ENCODE measurements around the gene FKBP6. TPM values are rescaled to one million over a fixed set of nuclear protein-coding genes. Genes with fewer than 3 reads are reported as not detected.
"Not testable (repeated sequence)": the region's sequence is repeated elsewhere in the genome, so short reads cannot be mapped to it uniquely, and the experiment has no call there.

The FKBP6 gene
- total RNA-seq, 1 experiment from 2014 or later = not detected

DNA sequence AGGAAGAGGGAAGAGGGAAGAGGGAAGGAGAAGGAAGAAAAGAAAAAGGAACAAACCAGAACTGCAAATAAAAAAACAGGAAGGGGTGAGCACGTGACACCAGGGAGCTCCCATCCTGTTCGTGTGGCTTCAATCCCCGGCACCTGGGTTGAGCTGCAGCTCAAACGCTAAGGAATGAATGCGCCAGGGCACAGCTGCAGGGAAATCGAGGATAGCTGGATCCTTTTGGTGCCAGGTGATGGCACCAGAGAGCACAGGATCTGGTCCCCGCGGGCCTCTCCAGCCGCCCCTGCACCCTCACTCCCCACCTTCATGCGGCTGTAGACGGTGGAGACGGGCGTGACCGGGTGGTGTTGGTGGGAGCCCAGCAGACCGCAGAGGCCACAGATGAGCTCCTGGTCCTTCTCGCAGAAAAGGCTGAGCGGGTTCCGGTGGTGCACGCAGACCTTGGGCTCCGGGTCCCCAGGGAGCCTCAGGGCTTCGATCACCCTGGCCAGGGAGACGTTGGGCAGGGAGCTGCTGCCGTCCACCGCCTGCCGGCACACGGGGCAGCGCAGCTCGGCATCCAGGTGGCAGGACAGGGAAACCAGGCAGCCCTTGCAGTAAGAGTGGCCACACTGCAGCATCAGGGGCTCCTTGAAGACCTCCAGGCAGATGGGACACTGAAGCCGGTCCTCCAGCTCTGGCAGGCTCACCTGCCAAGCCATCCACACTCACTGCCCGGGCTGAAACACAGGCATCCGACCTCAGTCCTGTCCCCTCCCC lies 3.7 kb upstream of the FKBP6 start:
- peak; percentile 67 for DNase-seq (ENCODE audit: low spot score)

DNA sequence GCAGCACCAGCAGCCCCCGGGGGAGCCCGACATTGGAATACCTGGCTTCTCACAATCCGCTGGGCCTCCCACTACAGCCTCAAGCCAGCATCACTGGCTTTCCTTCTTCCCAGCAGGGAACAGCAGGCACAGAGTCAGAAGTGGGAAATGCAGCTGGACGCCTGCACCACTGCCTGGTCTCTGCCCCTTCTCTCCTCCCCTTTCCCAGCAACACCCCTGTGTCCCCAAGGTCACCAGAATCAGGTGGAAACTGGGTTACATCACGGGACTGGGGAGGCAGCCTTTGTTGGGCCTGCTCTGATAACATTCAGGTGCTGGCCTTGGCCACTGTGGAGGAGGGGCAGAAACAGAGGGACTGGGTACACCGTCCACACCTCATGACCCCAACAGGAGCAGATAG lies 2.5 kb upstream of the FKBP6 start:
- not testable (repeated sequence) for DNase-seq (ENCODE audit: low spot score)

DNA sequence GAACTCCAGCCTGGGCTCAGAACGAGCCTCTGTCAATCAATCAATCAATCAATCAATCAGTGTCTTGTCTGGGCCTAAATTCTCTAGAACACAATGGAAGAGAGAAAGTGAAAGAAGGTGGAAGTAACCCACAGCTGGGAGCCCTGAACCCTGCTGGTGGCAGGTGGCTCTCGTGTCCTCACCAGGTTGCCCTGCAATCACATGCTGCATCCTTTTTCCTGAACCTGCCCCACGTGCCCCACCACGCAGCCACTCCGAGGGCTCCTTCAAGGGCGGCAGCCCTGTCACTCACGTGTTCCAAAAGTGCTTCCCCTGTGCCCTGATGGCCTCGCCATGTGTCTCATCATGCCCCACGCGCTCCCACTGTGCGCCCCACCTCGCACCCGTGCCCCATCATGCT lies 512 bp upstream of the FKBP6 start:
- DNase-seq (ENCODE audit: low spot score) = not testable (repeated sequence)

DNA sequence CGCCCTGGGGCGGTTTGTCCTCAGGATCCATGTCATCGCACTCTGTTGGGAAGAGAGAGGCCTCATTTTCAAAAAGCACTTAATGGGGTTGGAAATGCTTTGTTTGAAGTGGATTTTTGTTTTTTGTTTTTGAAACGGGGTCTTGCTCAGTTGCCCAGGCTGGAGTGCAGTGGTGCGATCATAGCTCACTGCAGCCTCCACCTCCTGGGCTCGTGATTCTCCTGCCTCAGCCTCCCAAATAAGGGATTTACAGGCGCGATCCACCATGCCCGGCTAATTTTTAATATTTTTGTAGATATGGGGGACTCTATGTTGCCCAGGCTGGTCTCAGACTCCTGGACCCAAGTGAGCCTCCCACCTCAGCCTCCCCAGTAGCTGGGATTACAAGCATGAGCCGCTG lies 735 bp downstream of the FKBP6 start:
- DNase-seq (ENCODE audit: low spot score) = no peak

DNA sequence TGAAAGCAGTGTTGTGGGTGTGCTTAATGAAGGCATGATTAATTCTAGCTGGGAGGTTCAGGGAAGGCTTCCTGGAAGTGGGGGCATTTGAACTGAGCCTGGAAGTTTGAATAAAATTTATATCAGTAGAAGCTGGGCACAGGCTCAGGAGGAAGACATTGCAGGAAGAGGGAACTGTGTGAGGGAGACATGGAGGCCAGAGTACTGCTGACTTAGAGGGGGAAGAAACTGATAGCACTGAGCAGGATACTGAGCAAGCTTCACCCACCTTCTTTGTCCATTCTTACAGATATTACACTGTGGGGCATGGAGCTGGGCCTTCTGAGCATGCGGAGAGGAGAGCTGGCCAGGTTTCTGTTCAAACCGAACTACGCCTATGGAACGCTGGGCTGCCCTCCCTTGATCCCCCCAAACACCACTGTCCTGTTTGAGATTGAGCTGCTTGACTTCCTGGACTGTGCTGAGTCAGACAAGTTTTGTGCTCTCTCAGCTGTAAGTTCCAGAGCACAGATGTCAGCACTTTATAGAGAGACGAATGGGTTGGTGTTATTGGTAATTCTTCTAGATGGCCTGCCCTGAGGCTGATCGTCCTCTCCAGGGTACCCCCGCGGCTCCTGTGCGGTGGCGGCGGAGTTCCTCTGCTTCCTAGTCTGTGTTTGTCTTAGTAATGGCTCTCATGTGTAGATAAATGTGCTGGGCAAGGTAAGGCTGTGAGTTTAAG lies 2.1 kb downstream of the FKBP6 start:
- no peak for DNase-seq (ENCODE audit: low spot score)

DNA sequence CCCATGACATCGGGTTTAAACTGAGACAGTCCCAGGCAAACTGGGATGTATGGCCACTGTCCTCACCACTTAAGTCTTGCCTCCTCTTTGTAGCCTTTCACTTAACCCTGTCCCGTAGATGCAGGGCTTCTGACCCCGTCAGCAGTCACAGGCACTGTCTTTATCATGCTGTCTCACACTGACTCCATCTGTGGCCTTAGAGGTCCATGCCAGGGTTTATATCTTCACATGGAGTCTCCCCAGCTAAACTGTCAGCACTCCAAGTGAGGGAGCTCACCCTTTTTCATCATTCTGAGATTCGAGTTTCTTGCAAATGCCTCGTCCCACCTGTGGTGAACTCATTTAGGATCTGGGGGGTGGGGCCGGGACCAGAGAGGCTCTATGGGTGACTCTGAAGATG lies 2.8 kb downstream of the FKBP6 start:
- DNase-seq (ENCODE audit: low spot score) = no peak

DNA sequence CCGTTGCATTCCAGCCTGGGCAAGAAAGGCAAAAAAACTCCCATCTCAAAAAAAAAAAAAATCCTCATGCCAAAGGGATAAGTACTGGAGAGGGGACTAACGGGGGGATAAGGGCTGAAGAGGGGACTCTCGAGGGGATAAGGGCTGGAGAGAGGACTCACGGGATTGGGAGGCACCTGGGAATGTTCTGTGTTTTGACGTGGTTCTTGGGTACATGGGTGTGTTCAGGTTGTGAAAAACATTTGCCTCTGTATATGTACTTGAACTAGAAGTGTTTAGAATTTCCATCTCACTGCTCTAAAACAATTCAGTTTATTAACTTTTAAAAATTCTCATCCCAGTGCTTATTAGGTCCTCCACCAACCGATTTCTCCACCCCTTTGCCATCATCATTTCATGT lies 4.5 kb downstream of the FKBP6 start:
- DNase-seq (ENCODE audit: low spot score) = no peak

DNA sequence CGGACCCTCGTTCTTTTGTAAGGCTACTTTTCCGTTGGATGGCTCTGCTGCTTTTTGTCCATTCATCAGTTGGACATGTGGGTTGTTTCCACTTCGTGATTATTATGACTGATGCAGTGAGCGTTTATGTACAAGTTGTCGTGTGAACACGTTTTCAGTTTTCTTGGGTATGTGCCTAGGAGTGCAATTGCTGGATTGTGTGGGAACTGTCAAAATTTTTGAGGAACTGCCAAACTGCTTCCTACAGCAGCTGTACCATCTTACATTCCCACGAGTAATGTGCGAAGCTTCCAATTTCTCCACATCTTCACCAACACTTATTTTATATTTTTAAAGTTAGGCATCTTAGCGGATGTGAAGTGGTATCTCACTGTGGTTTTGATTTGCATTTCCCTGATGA lies 10.4 kb downstream of the FKBP6 start:
- no peak for DNase-seq (ENCODE audit: low spot score)

DNA sequence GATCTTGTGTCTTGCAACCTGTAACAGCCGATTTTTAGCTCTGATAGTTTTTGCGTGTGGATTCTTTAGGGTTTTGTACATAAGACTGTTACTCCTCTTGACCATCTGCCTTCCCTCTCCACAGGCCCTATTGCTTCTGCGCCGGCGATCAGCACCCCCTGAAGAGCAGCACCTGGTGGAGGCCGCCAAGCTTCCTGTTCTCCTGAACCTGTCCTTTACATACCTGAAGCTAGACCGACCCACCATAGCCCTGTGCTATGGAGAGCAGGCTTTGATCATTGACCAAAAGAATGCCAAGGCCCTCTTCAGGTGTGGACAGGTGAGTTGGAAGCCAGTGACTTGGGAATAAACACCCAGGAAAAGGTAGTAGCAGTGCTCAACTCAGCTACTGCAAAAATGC lies 12.6 kb downstream of the FKBP6 start:
- no peak for DNase-seq (ENCODE audit: low spot score)

DNA sequence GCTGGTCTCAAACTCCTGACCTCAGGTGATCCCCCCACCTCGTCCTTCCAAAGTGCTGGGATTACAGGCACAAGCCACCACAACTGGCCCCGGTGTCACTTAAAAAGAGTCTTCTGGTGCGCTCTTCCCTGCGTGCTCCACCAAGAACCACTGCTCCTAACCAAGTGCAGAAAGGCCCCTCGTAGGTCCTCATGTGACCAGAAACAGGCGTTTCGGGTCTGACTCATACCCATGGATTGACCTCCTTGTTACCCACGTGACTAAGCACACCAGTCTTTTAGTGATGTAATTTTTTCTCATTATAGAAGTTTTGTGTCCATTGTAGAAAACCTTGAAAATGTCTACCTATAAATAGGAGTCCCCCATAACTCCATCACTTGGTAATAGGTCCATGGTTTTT lies 13.9 kb downstream of the FKBP6 start:
- peak; percentile 90 for DNase-seq (ENCODE audit: low spot score)

DNA sequence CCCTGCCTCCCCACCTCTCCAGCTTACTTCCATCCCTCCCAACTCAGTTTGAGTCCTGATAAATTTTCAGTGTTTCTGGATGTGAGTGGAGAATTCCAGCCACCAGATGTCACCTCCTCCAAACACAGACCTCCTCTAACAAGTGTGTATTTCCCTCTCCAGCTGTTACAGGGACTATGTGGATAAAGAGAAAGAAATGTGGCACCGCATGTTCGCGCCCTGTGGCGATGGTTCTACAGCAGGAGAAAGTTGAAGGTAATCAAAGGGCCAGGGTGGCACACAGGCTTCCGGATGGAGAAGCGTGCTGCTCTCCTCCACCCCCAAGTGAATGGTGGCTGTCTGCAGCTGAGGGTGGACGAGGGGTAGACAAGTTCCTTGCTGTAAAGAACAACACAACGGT lies 14.7 kb downstream of the FKBP6 start:
- DNase-seq (ENCODE audit: low spot score) = peak; percentile 60

DNA sequence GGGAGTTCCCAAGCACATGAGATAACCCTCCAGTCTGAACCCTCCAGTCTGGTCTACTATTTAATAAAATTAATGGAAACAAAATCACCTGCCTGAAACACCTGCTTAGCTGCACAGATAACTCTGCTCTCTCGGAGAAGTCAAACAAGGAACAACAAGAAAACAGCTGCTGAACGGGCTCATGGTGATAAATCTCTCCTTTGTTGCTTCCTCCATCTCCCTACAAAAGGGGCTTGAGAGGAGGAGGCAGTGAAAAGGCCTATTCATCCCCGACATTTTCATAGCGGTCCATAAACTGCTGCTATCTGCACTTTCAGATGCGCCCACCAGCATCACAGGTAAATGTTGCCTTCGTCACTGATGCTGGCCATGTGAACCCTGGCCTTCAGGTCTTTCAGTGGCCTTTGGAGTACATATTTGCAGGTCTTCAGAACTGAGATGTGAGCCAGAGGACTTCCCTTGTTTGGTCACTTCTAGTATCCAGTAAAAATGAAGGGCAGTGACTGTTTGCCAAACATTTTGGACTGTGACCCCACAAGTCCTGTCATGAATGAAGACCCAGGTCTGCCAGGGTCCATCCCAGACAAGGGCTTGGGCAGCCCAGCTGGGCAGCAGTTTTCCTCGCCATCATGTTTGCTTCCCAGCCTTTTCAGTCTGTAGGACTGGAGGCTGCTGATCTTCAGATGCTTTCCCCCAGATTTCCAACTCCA lies 15.9 kb downstream of the FKBP6 start:
- DNase-seq (ENCODE audit: low spot score) = no peak

DNA sequence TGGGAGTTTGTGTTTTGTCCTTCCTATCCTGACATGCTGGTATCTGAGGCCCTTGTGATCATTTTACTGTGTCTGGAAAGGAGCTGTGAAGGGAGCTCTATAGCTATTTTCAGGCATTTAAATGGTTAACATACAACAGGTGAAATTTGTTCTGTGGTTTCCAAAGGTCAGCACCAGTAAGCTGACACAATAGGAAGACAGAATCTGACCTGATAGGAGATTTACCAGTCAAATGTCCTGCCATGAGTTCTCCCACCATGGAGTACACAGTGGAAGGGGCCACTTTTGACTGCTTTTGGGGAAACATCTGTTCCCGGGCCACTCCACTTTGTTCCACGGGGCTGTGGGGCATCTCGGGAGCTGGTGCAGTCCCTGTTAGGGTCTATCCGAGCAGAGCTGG lies 17.6 kb downstream of the FKBP6 start:
- no peak for DNase-seq (ENCODE audit: low spot score)

DNA sequence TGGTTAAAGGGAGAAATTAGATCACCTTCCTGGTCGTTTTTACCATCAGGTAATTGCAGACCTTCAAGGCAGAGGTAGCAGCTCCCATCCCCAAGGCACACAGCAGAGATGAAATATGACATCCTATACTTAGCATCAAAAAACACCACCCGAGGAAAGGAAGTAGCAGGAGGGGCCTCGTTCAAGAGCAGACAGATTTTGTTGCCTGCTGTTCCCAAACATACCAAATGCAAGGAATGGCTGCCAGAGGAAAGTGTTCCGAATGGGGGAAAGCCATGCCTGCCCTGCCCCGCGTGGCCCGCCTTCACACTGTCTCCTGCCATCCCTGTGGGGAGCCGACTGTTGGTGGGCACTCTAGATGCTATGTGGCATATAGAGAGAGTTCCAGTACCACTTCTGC lies 18.0 kb downstream of the FKBP6 start:
- DNase-seq (ENCODE audit: low spot score) = no peak

DNA sequence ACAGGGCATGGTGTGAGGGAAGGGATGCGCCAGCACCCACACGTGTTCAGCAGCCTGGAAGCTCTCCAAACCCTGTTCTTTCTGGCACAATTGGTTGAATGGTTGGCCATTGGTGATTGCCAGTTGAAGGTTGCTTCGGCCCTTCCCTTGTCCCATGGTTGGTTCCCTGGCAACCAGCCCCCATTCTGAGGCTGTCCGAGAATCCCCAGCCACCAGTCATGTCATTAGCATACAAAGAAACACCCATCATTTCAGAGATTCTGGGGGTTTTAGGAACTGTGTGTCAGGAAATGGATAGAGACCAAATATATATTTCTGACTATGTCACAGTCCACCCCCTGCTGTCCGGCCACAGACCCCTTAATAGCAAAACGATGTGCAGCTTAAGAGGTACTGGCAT lies 21.8 kb downstream of the FKBP6 start:
- DNase-seq (ENCODE audit: low spot score) = no peak

DNA sequence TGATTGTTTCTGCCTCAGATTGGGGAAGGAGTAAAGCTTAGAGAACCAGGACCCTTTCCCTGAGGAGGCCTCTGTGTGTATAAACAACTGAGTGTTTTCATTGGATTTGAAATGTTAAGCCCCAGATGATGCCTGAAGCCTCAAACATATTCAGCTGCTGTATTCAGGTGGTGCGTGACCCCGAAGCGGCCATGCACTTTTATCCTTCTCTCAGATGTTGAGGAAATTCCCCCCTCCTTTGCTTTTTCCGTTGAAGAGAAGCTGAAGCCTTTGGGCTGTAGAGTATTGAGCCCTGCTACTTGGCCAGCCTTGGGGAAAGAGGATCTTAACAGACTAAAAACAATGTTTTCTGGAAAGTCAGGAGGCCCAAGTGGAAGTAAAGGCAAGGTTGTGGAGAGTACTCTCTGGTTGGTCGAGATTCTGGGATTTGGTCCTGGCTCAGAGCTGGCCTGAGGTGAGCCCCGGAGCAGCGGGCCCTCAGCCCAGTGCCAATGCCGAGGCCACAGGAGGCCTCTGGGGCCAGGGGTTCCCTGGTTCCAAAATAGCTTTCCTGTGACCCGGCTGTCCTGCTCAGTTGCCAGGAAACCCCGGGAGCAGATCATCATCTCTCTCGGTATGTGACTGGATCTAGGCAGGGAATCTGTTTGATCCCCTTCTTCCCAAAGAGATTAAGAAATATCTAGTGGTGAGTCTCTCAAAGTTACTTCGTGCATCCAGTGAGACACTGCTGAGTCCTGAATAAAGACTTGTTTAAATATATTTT lies 22.5 kb downstream of the FKBP6 start:
- no peak for DNase-seq (ENCODE audit: low spot score)

DNA sequence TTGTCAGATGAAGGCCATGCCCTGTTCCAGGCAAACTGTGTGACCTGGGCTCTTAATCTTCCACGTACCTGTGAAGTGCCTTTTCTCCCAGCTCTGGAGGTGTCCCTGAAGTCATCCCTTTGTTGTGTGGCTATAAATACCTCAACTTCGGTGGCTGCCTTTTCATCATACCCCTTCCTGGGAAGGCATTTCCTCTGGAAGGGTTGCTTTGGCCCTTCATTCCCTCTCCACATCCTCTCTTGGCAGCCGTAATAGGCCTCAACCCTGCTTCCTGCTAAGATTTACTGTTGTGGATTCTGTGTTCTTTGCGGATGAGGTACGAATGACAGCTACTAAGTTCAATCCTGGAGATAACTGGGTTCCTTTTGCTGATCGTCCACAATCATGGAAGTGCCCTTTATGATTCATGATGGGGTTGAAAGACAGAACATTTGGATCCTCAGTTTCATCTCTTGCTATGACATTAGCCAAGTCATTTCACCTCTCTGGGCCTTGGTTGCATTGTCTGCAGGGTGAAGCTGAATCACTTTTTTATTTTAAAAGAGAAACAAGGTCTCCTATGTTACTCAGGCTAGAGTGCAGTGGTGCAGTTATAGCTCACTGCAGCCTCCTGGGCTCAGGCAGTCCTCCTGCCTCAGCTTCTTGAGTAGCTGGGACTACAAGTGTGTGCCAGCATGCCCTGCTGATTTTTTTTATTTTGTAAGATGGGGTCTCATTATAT lies 23.6 kb downstream of the FKBP6 start:
- peak; percentile 44 for DNase-seq (ENCODE audit: low spot score)

DNA sequence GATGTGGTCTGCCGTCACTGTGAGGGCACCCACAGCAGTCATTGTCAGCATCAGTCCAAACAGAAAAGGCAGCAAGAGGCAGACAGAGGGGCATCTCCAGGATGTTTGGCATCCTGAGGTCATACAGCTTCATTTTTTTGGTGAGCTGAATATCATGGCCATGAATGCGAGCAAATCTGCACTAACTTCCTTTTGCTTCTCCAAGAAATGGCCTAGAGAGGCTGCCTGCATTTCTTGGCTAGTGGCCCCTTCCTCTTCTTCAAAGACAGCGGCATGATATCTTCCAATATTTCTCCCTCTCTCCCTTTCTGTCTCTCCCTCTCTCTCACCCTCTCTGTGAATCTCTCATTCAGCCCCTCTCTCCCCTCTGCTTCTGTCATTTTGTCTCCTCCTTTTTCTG lies 24.8 kb downstream of the FKBP6 start:
- no peak for DNase-seq (ENCODE audit: low spot score)

DNA sequence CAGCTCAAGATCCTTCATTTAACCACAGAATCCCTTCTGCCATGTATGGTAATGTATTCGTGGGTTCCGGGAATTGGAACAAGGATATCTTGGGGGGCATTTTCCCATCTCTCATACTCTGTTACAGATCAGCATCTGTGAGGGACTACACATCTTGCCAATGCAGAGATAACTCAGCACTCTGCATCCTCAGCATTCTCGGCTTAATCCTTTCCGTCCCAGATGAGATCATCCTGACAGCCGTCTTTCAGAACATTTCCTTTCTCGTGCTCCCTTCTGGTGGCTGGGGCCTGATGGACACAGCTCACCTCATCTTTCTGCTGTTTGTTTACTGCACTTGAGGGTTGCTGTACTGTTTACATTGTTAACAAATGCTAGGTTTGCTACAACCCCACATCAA lies 25.3 kb downstream of the FKBP6 start:
- DNase-seq (ENCODE audit: low spot score) = no peak

DNA sequence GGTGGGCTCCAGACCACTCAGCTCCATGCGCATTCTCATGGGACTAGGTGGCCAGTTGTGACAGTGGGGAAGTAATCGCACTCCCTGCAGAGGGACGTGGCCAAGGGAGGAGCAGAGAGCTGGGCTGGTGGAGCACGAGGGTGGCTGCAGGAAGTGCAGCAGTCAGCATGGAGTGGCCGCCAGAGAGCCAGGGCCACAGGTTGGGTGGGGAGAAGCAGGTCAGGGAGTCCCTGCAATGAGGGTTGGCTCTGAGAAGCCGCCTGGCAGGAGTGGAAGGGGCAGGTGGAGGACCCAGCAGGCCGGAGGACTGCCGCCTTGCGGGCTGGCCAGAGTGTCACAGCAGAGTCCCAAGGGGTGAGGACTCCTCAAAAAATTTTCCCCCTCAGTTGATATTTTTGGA lies 26.2 kb downstream of the FKBP6 start:
- DNase-seq (ENCODE audit: low spot score) = no peak

DNA sequence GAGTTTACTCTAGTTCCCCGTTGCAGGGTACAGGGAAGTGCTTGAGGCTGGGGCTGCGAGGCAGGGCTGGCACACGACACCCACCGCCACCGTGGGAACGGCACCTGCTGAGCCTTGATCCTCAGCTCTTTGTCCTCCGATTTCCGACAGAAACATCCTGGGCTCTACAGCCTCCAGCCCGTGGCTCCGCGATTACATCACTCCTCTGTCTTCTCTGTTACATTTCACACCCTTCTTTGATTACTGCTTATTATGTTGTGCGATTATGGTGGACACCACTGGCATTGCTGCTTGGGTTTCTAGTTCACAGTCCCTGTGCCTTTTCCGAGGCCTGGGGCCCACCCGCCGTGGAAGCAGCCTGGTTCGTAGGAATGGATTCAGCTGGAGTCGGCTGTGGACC lies 26.9 kb downstream of the FKBP6 start:
- DNase-seq (ENCODE audit: low spot score) = no peak

DNA sequence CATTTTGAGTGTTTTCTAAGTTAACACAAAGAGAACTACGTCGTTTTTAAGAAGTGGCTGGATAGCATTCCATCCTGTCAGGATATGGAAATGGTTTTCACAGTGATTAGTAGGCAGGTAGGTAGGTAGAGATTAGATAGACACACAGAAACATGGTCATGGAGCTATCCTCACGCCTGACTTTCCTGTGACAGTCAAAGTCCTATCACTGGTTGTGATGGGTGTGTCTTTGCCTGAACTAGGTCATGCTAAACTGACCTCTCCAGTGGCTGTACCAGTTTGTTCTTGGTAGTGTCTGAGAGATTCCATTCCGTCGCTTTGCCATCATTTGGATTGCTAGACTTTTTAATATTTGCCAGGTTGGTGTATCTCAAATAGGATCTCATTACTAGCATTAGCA lies 28.2 kb downstream of the FKBP6 start:
- DNase-seq (ENCODE audit: low spot score) = no peak

Measured in A172 (cell line).